Thyroid gland (tissue), 4 donors: ENCODE results near the gene LRRC28.

ENCODE experiments used
- CTCF ChIP-seq, 6 experiments: fragments of 200-600 bp in 3 of 6; fragments of 450-650 bp in 3 of 6; sonication (generic) in 3 of 6; IDR thresholded peaks; one replicate each; pipeline ENCODE4 v1.5.1; 2016 to 2019; ENCODE audit warnings: antibody characterized with exemption in 6 of 6, mild to moderate bottlenecking in 2 of 6, inconsistent platforms in 1 of 6, moderate library complexity in 1 of 6
- POLR2A ChIP-seq, 2 donors: fragments of 450-650 bp; IDR thresholded peaks; one replicate each; pipeline ENCODE4 v1.6.1; 2017; ENCODE audit warnings: antibody characterized with exemption in 2 of 2, mild to moderate bottlenecking in 2 of 2, moderate library complexity in 1 of 2

- TF ChIP-seq CTCF (IDR thresholded peaks at IDR 0.05) (no peak), POLR2A (IDR thresholded peaks at IDR 0.05) (no peak)
These were observed 30.8 kb downstream of the LRRC28 start for GRCh38 chr15:99282121-99282520.
